ENCODE data around the gene TNFRSF18. TPM values are rescaled to one million over a fixed set of nuclear protein-coding genes. Genes with fewer than 3 reads are reported as not detected.

Gene TNFRSF18
- total RNA-seq, 1 donor = not detected

GRCh38 chr1:1204425-1204920 lies 1.9 kb downstream of the TNFRSF18 start:
- no peak for TF ChIP-seq CTCF (IDR thresholded peaks at IDR 0.05; ENCODE audit: insufficient read depth, low read depth, low read length)
- no peak for DNase-seq (ENCODE audit: low read depth)
- no peak overlapping the region for H3K4me3 ChIP-seq (ENCODE audit: low read depth, low read length)

GRCh38 chr1:1203561-1204424 lies 2.6 kb downstream of the TNFRSF18 start:
- no peak for DNase-seq (ENCODE audit: low read depth)
- H3K4me3 ChIP-seq (ENCODE audit: low read depth, low read length) = no peak overlapping the region
- no peak for TF ChIP-seq CTCF (IDR thresholded peaks at IDR 0.05; ENCODE audit: insufficient read depth, low read depth, low read length)

GRCh38 chr1:1202831-1203560 lies 3.4 kb downstream of the TNFRSF18 start:
- H3K4me3 ChIP-seq (ENCODE audit: low read depth, low read length) = no peak overlapping the region
- TF ChIP-seq CTCF (IDR thresholded peaks at IDR 0.05; ENCODE audit: insufficient read depth, low read depth, low read length) = no peak
- no peak for DNase-seq (ENCODE audit: low read depth)

- peak; percentile 37 for DNase-seq (ENCODE audit: low read depth)
- H3K4me3 ChIP-seq (ENCODE audit: low read depth, low read length) = peak overlapping the region; percentile 47
- no peak for TF ChIP-seq CTCF (IDR thresholded peaks at IDR 0.05; ENCODE audit: insufficient read depth, low read depth, low read length)
Measured at GRCh38 chr1:1200876-1201810, 5.2 kb downstream of the TNFRSF18 start.

- no peak for DNase-seq (ENCODE audit: low read depth)
- H3K4me3 ChIP-seq (ENCODE audit: low read depth, low read length) = no peak overlapping the region
- TF ChIP-seq CTCF (IDR thresholded peaks at IDR 0.05; ENCODE audit: insufficient read depth, low read depth, low read length) = no peak
Measured at GRCh38 chr1:1199961-1200875, 6.2 kb downstream of the TNFRSF18 start.
